SJSA1 (cell line): ENCODE results near the gene PIP4P1. TPM values are rescaled to one million over a fixed set of nuclear protein-coding genes. Genes with fewer than 3 reads are reported as not detected.
A peak's percentile ranks its signal among the peaks of the same experiment; 100 is the strongest.

ENCODE experiments used
- DNase-seq, 2 experiments: peaks; one replicate each; pipeline ENCODE4 v3.0.0-alpha.2; 2015 to 2020; ENCODE audit warnings: low spot score in 2 of 2, low read depth in 1 of 2
- H3K27ac ChIP-seq: fragments of 250-450 bp; sonication (Bioruptor Pico); 2 replicates; pipeline ENCODE4 v1.5.1; 2020; ENCODE audit warnings: mild to moderate bottlenecking, moderate library complexity
- H3K27me3 ChIP-seq: fragments of 250-450 bp; sonication (Bioruptor Pico); replicated peaks from 2 replicates; pipeline ENCODE4 v1.5.1; 2020; ENCODE audit warnings: mild to moderate bottlenecking, moderate library complexity
- H3K36me3 ChIP-seq: fragments of 250-450 bp; sonication (Bioruptor Pico); 2 replicates; pipeline ENCODE4 v1.5.1; 2020; ENCODE audit warnings: mild to moderate bottlenecking
- H3K4me1 ChIP-seq: fragments of 250-450 bp; sonication (Bioruptor Pico); replicated peaks from 2 replicates; pipeline ENCODE4 v1.6.1; 2021; ENCODE audit warnings: mild to moderate bottlenecking
- H3K4me3 ChIP-seq: fragments of 250-450 bp; sonication (Bioruptor Pico); 2 replicates; pipeline ENCODE4 v1.5.1; 2020; ENCODE audit warnings: mild to moderate bottlenecking
- H3K9me3 ChIP-seq: fragments of 250-450 bp; sonication (Bioruptor Pico); replicated peaks from 2 replicates; pipeline ENCODE4 v1.5.1; 2020; ENCODE audit warnings: mild to moderate bottlenecking
- total RNA-seq: library from RNA; depleted of rRNA; stranded (reverse); fragments of >200 nt; shearing (Covaris generic); gene quantifications from 2 replicates; pipeline ENCODE4 v1.2.3, GENCODE V29; 2014

PIP4P1 gene
- total RNA-seq, 1 experiment from 2014 or later: 18.9 TPM

DNA sequence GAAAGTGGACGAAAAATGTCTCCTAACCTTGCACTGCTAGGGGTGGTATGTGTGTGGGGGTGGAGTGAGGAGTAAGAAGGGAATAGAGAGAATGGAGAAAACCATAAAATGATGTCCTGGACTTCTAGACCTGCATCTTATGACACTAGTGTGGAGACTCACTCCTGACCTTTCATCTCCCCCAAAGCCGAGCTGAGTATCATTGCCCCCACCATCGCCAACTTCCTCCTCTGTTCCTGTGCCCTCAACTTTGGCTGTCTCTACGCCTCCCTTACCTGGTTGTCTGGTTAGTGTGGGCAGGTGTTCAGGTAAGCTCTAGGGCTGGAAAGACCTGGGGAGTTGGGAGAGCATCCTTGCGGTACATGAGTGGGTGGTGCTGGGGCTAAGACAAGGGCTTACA lies 20.8 kb downstream of the PIP4P1 start:
- no peaks in the 10 kb centered on the region for H3K4me1 ChIP-seq
- H3K27me3 ChIP-seq: no peaks in the 10 kb centered on the region
- DNase-seq: no peak
- H3K36me3 ChIP-seq: peaks cover 2% of the 10 kb centered on the region
- H3K9me3 ChIP-seq: no peaks in the 10 kb centered on the region
- H3K27ac ChIP-seq: no peak overlapping the region
- no peak overlapping the region for H3K4me3 ChIP-seq

- Histone ChIP-seq H3K4me3 (no peak overlapping the region), H3K4me1 (no peaks in the 10 kb centered on the region), H3K36me3 (no peaks in the 10 kb centered on the region), H3K27me3 (no peaks in the 10 kb centered on the region), H3K9me3 (no peaks in the 10 kb centered on the region), H3K27ac (no peak overlapping the region)
- no peak for DNase-seq
Observed at GRCh38 chr14:20438664-20439063, 22.6 kb downstream of the PIP4P1 start.

GRCh38 chr14:20436363-20436755 lies 24.9 kb downstream of the PIP4P1 start:
- H3K4me3 ChIP-seq: no peak overlapping the region
- no peaks in the 10 kb centered on the region for H3K36me3 ChIP-seq
- DNase-seq: no peak
- H3K9me3 ChIP-seq: no peaks in the 10 kb centered on the region
- no peak overlapping the region for H3K27ac ChIP-seq
- no peaks in the 10 kb centered on the region for H3K27me3 ChIP-seq
- H3K4me1 ChIP-seq: no peaks in the 10 kb centered on the region

GRCh38 chr14:20435582-20436362 lies 25.5 kb downstream of the PIP4P1 start, which contains the start of gene KLHL33:
TSS of gene KLHL33 (minus strand) at chr14:20436166. CDS start at chr14:20435811, 355 bp downstream.
- no peaks in the 10 kb centered on the region for H3K27me3 ChIP-seq
- H3K9me3 ChIP-seq: no peaks in the 10 kb centered on the region
- no peak for DNase-seq
- H3K27ac ChIP-seq: no peak within 1 kb of the TSS
- no peaks in the 10 kb centered on the region for H3K4me1 ChIP-seq
- H3K4me3 ChIP-seq: no peak within 1 kb of the TSS
- no peaks in the 10 kb centered on the region for H3K36me3 ChIP-seq

- Histone ChIP-seq H3K9me3 (no peaks in the 10 kb centered on the region), H3K27ac (no peak overlapping the region), H3K36me3 (no peaks in the 10 kb centered on the region), H3K27me3 (no peaks in the 10 kb centered on the region), H3K4me3 (no peak overlapping the region), H3K4me1 (no peaks in the 10 kb centered on the region)
- DNase-seq: no peak
Observed at GRCh38 chr14:20434701-20435581, 26.3 kb downstream of the PIP4P1 start.

GRCh38 chr14:20429801-20430669 lies 31.2 kb downstream of the PIP4P1 start:
- Histone ChIP-seq H3K27me3 (no peaks in the 10 kb centered on the region), H3K36me3 (no peaks in the 10 kb centered on the region), H3K4me3 (no peak overlapping the region), H3K9me3 (no peaks in the 10 kb centered on the region), H3K27ac (no peak overlapping the region), H3K4me1 (peaks cover 3% of the 10 kb centered on the region; the same call in 1 of the 2 replicates)
- DNase-seq: no peak

DNA sequence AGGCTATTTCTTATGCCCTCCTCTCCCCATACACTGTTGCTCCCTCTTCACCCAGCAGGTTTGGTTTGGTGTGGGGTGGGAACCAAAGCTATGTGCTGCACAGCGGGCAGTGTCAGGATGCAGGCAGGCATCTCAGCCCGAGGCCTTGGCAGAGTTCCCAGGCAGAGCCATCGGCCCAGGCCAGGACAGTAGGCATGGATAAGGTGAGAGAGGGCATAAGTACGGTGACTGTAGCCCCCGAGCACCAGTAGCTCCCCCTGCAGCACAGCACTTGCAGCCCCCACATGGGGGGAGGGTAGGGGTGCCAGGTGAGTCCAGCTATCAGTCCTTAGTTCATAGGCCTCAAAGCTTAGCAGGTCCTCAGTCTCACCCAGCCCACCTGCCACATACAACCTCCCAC lies 32.4 kb downstream of the PIP4P1 start:
- Histone ChIP-seq H3K27me3 (no peaks in the 10 kb centered on the region), H3K4me3 (no peak overlapping the region), H3K9me3 (no peaks in the 10 kb centered on the region), H3K27ac (no peak overlapping the region), H3K36me3 (no peaks in the 10 kb centered on the region), H3K4me1 (peaks cover 3% of the 10 kb centered on the region; the same call in 1 of the 2 replicates)
- no peak for DNase-seq

DNA sequence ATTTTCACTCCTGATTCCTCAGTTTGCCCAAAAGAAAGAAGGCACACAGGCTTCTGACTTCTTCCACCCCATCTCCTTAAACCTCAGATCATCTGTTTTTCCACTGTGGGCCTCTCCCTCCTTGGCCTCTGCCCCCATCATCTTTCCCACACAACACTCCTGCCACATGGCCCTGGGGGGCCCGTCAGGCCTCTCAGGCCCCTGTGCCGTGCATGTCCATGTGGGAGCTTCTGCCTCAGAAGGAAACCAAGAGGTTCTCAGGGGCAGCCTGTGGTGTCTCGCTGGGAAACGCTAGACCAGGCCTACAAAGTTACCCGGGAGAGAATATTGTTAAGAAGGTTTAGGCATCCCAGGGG lies 33.2 kb downstream of the PIP4P1 start:
- Histone ChIP-seq H3K4me1 (peaks cover 3% of the 10 kb centered on the region; the same call in 1 of the 2 replicates), H3K27ac (no peak overlapping the region), H3K4me3 (no peak overlapping the region), H3K27me3 (no peaks in the 10 kb centered on the region), H3K9me3 (no peaks in the 10 kb centered on the region), H3K36me3 (no peaks in the 10 kb centered on the region)
- DNase-seq: no peak

GRCh38 chr14:20427231-20428009 lies 33.8 kb downstream of the PIP4P1 start:
- DNase-seq: peak in 1 of 2 experiments; percentile 31
- H3K27ac ChIP-seq: no peak overlapping the region
- no peaks in the 10 kb centered on the region for H3K36me3 ChIP-seq
- H3K4me3 ChIP-seq: no peak overlapping the region
- no peaks in the 10 kb centered on the region for H3K27me3 ChIP-seq
- H3K9me3 ChIP-seq: no peaks in the 10 kb centered on the region
- peaks cover 3% of the 10 kb centered on the region; the same call in 1 of the 2 replicates for H3K4me1 ChIP-seq

DNA sequence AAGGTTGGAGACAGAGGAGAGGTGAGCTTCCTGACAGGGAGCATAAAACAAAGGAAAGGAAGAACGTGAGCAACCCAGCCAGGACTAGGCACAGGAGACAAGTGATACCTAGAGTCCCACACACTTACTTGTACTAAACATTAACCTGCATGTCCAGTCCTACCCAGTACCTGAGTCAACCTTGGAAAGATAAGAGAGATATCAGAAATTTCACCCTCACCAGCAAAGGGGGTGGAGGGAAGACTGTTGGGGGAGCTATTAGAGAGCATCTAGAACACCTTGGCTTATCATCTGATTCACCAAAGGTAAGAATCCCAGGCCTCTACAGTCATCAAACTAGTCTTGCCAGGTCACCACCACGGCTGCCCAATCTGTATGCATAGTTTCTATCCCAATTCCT lies 36.4 kb downstream of the PIP4P1 start:
- H3K4me1 ChIP-seq: peaks cover 3% of the 10 kb centered on the region; the same call in 1 of the 2 replicates
- no peaks in the 10 kb centered on the region for H3K36me3 ChIP-seq
- no peak overlapping the region for H3K27ac ChIP-seq
- no peak overlapping the region for H3K4me3 ChIP-seq
- DNase-seq: no peak
- H3K9me3 ChIP-seq: no peaks in the 10 kb centered on the region
- H3K27me3 ChIP-seq: no peaks in the 10 kb centered on the region

DNA sequence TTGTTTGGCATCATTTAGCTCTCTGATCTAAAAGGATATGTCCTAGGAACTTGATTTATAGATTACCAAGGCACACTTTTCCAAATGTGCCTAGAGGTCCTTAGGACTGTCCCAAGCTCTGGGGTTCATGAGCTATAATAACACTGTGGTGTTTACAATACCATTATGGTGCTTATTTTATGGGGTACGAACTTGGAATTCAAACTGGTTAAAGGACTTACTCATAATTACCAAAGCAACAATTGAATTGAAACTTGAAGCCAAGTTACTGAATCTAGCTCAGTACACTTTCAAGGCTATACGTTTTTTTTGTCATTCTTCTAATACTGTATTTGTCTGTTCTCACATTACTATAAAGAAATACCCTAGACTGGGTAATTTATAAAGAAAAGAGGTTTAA lies 38.3 kb downstream of the PIP4P1 start:
- H3K36me3 ChIP-seq: no peaks in the 10 kb centered on the region
- peaks cover 3% of the 10 kb centered on the region; the same call in 1 of the 2 replicates for H3K4me1 ChIP-seq
- H3K4me3 ChIP-seq: no peak overlapping the region
- no peak for DNase-seq
- no peaks in the 10 kb centered on the region for H3K9me3 ChIP-seq
- H3K27me3 ChIP-seq: no peaks in the 10 kb centered on the region
- H3K27ac ChIP-seq: no peak overlapping the region

- Histone ChIP-seq H3K27ac (no peak overlapping the region), H3K9me3 (no peaks in the 10 kb centered on the region), H3K27me3 (no peaks in the 10 kb centered on the region), H3K4me3 (no peak overlapping the region), H3K4me1 (no peaks in the 10 kb centered on the region), H3K36me3 (no peaks in the 10 kb centered on the region)
- no peak for DNase-seq
Observed at GRCh38 chr14:20421267-20421666, 40.0 kb downstream of the PIP4P1 start.

DNA sequence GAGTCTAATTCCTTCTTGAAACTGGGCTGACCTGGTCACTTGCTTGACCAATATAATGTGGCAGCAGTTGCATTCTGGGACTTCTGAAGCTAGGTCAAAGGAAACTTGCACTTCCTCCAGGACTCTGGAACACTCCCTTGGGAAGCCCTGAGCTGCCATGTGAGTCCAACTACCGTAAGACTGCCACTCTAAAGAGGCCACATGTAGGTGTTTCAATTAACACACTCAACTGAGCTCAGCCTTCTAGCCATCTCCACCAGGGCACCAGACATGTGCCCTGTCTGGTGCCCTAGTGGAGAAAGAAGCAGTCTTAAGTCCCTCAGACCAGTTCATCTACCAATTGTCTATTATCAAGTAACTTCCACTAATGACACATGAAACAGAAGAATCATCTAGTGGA lies 41.8 kb downstream of the PIP4P1 start:
- Histone ChIP-seq H3K27ac (no peak overlapping the region), H3K27me3 (no peaks in the 10 kb centered on the region), H3K36me3 (no peaks in the 10 kb centered on the region), H3K4me3 (no peak overlapping the region), H3K4me1 (no peaks in the 10 kb centered on the region), H3K9me3 (no peaks in the 10 kb centered on the region)
- no peak for DNase-seq
